NB4 (cell line): ENCODE results near the gene INSIG1.

ENCODE experiments used
- MYC ChIP-seq: IDR thresholded peaks from 2 replicates; pipeline ENCODE4 v1.6.1; 2011; ENCODE audit warnings: low read depth, low read length
- POLR2A ChIP-seq: IDR thresholded peaks from 2 replicates; pipeline ENCODE4 v1.6.1; 2011; ENCODE audit warnings: mild to moderate bottlenecking; ENCODE audit not compliant: insufficient read length; ENCODE audit errors: extremely low read depth
- TF ChIP-seq, protein P1 (sequence below): IDR thresholded peaks from one replicate; pipeline ENCODE4 v1.5.1; 2012; ENCODE audit warnings: low read depth, low read length
- TF ChIP-seq, protein P2 (sequence below): IDR thresholded peaks from 2 replicates; pipeline ENCODE4 v1.6.1; 2011; ENCODE audit warnings: low read depth, low read length

DNA sequence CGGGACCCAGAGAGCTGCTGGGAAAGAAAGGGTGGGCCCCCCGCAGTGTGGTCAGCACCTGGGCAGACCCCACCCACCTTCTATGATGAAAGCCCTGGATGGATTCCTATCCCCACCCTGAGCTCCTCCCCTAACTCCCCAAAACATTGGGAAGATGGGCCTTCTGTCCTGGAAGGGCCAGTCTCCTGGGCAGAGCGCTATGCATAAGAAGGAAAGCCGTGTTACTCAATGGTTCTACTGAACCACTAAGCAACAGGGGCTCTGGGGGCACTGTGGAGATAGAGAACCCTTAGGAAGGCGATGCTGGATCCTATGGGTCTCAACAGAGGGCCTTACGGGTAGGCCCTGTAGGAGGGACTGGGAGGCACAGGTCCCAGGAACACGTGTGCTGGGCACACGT lies 30.7 kb upstream of the INSIG1 start:
- TF ChIP-seq, protein P1, sequence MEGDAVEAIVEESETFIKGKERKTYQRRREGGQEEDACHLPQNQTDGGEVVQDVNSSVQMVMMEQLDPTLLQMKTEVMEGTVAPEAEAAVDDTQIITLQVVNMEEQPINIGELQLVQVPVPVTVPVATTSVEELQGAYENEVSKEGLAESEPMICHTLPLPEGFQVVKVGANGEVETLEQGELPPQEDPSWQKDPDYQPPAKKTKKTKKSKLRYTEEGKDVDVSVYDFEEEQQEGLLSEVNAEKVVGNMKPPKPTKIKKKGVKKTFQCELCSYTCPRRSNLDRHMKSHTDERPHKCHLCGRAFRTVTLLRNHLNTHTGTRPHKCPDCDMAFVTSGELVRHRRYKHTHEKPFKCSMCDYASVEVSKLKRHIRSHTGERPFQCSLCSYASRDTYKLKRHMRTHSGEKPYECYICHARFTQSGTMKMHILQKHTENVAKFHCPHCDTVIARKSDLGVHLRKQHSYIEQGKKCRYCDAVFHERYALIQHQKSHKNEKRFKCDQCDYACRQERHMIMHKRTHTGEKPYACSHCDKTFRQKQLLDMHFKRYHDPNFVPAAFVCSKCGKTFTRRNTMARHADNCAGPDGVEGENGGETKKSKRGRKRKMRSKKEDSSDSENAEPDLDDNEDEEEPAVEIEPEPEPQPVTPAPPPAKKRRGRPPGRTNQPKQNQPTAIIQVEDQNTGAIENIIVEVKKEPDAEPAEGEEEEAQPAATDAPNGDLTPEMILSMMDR, result no peak
- TF ChIP-seq POLR2A (no peak), MYC (no peak)
- TF ChIP-seq, protein P2, sequence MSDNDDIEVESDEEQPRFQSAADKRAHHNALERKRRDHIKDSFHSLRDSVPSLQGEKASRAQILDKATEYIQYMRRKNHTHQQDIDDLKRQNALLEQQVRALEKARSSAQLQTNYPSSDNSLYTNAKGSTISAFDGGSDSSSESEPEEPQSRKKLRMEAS, result no peak
